ENCODE measurements around the gene MYBPC3.

MYBPC3 gene

DNA sequence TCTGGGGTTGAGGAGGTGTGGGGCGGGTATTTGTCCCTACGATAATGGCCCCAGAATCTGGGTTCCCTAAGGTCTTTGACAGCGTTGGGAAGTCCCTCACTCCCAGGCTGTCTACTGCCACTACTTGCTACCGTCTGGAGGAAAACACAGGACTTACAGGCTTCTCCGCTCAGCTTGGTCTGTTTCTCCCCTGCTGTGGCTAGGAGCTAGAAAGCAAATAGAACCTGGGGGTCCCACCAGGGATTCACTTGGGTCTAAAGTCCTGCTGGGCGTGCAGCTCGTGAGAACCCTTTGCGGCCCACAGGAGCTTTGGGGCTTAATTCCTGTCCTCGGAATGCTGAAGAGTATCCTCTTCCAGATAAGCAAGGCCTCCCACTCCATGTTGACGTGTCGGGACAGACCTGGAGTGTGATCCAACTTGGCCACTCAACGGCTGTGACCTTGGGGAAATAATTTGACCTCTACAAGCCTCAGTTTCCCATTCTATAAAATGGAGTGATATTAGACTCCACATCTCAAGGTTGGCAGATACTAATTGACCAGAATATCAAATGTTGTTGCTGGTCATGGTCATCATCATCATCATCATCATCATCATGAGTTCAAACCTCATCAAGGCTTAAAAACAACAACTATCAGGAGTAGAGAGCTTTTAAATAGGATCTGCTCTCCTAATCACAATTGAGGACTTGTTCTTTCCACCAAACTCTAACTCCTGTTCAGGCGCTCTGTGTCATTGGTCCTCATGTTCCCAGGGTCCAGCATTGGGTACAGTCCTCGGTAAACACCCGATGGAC, 1.7 kb upstream of the MYBPC3 start:
- H3K27ac ChIP-seq = no peak overlapping the region
- TF ChIP-seq, protein P1, sequence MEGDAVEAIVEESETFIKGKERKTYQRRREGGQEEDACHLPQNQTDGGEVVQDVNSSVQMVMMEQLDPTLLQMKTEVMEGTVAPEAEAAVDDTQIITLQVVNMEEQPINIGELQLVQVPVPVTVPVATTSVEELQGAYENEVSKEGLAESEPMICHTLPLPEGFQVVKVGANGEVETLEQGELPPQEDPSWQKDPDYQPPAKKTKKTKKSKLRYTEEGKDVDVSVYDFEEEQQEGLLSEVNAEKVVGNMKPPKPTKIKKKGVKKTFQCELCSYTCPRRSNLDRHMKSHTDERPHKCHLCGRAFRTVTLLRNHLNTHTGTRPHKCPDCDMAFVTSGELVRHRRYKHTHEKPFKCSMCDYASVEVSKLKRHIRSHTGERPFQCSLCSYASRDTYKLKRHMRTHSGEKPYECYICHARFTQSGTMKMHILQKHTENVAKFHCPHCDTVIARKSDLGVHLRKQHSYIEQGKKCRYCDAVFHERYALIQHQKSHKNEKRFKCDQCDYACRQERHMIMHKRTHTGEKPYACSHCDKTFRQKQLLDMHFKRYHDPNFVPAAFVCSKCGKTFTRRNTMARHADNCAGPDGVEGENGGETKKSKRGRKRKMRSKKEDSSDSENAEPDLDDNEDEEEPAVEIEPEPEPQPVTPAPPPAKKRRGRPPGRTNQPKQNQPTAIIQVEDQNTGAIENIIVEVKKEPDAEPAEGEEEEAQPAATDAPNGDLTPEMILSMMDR (IDR thresholded peaks at IDR 0.05) = no peak
- DNase-seq (ENCODE audit: low spot score) = no peak
- no peak overlapping the region for H3K4me3 ChIP-seq

DNA sequence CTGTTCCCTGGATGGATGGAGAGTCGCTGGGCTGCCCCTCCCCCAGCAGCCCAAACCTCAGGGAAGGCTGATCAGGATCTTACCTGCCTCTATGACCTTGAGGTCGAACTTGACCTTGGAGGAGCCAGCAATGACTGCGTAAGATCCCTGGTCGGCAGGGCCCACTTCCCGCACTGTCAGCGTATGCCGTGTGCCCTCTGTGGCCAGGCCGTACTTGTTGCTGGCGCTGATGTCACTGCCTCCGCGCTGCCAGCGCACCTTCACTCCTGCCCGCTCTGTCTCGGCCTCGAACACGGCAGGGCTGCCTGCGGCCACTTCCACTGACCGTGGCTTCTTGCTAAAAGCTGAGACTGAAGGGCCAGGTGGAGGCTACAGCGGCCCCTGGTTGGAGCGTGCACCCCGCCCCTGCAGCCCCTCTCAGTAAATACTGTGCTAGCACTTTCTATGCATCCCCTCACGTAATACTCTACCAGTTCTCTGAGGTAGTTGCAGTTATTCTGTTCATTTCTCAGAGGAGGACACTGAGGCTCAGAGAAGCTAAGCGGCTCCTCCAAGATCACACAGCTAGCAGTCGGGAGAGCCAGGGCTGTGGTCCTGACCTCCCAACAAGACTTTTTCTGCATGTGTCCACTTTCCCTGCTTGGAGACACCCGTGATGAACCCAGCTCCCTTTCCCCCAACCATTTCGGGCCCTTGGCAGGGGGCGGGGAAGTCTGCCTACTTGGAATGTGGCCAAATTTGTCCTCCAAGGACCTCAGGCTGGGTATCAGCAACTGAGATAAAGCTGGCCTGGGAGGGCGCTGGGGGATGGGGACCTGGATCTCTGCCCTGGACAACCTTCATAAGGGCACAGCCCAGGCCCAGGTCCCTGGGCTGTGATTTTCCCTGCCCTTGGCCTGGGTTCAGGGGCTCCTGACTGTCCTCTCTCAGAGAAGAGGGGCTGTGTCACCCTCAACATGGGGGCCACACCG, 1.1 kb downstream of the MYBPC3 start:
- TF ChIP-seq, protein P1 (IDR thresholded peaks at IDR 0.05) = no peak
- H3K4me3 ChIP-seq = no peak overlapping the region
- no peak overlapping the region for H3K27ac ChIP-seq
- DNase-seq (ENCODE audit: low spot score) = no peak

DNA sequence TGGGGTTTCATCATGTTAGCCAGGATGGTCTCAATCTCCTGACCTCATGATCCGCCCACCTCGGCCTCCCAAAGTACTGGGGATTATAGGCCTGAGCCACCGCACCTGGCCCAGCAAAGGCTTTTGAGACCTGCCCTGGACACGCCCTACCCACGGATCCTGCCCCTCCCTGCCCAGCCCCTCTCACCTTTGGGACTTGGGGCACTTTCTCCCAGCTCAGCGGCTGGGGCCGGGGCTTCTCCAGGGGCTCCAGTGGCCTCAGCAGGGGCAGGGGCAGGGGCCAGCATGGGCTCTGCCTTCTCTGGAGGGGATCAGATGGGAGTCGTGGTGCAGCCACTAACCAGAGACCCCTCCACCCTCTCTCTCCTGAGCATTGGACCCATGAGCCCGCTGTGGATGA, 2.2 kb downstream of the MYBPC3 start:
- Histone ChIP-seq H3K4me3 (no peak overlapping the region), H3K27ac (no peak overlapping the region)
- TF ChIP-seq, protein P1 (IDR thresholded peaks at IDR 0.05) = no peak
- no peak for DNase-seq (ENCODE audit: low spot score)

DNA sequence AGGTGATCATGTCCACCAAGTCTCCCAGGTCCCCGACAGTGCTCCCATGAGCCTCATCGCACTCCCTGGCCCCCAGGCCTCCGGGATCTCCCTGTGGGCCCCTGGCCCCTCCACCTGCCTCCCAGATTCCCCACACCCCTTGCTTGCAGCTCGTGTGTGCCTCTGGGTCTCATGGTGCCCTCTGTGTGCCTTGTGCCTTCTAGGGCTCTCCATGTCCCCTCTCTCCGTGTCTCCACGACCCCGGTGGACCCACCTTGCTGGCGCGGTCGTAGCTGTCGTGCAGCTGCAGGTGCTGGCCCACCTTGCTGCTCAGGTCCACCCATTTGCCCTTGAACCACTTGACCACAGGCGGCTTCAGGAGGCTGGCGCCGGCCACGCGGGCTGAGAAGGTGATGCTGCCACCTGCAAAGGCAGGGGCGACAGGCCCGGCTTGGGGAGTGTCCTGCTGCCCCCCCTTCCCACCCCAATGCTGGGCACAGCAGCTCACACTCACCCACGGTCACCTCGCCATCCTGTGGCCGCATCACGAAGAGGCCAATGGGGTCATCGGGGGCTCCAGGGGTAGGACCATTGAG, 2.9 kb downstream of the MYBPC3 start:
- no peak overlapping the region for H3K27ac ChIP-seq
- TF ChIP-seq, protein P1 (IDR thresholded peaks at IDR 0.05) = no peak
- H3K4me3 ChIP-seq = no peak overlapping the region
- no peak for DNase-seq (ENCODE audit: low spot score)

DNA sequence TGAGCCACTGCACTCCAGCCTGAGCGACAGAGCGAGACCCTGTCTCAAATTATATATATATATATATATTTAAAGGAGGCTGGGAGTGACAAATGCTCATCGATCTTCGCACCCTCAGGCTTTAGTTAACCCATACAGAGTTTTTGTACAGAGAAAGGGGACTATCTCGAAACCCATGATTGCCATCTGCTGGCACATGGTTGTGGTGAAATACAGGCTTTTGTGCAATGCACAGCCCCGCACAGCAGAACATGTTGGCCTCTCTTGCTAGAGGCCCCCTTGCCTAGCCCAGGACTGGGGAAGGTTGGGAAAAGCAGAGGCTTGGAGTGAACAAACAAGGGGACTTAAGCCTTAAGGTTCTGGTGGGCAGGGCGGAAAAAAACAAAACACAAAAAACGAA, 3.6 kb downstream of the MYBPC3 start:
- DNase-seq (ENCODE audit: low spot score) = no peak
- no peak overlapping the region for H3K27ac ChIP-seq
- no peak overlapping the region for H3K4me3 ChIP-seq
- TF ChIP-seq, protein P1 (IDR thresholded peaks at IDR 0.05) = no peak

DNA sequence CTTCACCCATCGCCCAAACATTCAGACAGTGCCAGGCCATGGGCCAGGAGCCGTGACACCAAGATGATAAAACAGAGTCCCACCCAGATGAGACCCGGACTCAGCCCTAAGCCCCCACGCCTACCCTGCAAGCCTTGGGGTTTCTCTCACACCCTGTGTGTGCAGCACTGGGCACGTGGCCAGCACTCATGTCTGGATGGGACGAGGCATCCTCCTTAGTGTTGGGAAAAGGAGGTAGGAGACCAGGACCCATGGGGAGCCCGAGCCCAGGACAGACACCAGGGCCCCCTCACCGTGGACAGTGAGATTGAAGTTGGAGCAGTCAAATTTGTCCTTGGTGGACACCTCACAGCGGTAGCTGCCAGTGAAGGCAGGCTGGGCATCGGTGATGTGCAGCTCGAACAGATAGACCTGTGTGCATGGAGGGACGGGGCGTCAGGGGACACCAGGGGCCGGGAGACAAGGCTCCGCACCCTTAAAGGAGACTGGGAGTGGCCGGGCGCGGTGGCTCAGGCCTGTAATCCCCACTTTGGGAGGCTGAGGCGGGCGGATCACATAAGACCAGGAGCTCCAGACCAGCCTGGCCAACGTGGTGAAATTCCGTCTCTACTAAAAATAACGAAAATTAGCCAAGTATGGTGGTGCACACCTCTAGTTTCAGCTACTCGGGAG, 4.2 kb downstream of the MYBPC3 start:
- Histone ChIP-seq H3K27ac (no peak overlapping the region), H3K4me3 (no peak overlapping the region)
- no peak for DNase-seq (ENCODE audit: low spot score)
- TF ChIP-seq, protein P1 (IDR thresholded peaks at IDR 0.05) = no peak
